Subcutaneous abdominal adipose tissue (tissue), 5 donors: ENCODE results near the gene LRRC4C.

Experiments used
- H3K27ac ChIP-seq: one replicate; pipeline ENCODE4 v1.7.0; 2013; ENCODE audit warnings: low read depth, mild to moderate bottlenecking, inconsistent platforms, low read length, moderate library complexity
- H3K27me3 ChIP-seq, 5 donors: one replicate each; pipeline ENCODE4 v1.7.0; 2013; ENCODE audit warnings: low read length in 5 of 5, inconsistent platforms in 1 of 5; ENCODE audit not compliant: control insufficient read depth in 5 of 5, insufficient read depth in 4 of 5
- H3K36me3 ChIP-seq, 5 donors: one replicate each; pipeline ENCODE4 v1.7.0; 2013; ENCODE audit warnings: low read length in 5 of 5; ENCODE audit not compliant: control insufficient read depth in 5 of 5, insufficient read depth in 5 of 5
- H3K4me1 ChIP-seq, 5 donors: one replicate each; pipeline ENCODE4 v1.7.0; 2013; ENCODE audit warnings: low read length in 5 of 5, mild to moderate bottlenecking in 3 of 5, moderate library complexity in 1 of 5; ENCODE audit not compliant: control insufficient read depth in 5 of 5, insufficient read depth in 5 of 5
- H3K4me3 ChIP-seq, 5 donors: one replicate each; pipeline ENCODE4 v1.7.0; 2013; ENCODE audit warnings: low read length in 5 of 5, low read depth in 1 of 5
- H3K9ac ChIP-seq, 5 donors: one replicate each; pipeline ENCODE4 v1.7.0; 2013; ENCODE audit warnings: low read length in 5 of 5, mild to moderate bottlenecking in 4 of 5, moderate library complexity in 3 of 5
- H3K9me3 ChIP-seq, 5 donors: one replicate each; pipeline ENCODE4 v1.7.0; 2013; ENCODE audit warnings: low read length in 5 of 5; ENCODE audit not compliant: control insufficient read depth in 5 of 5
- donor health status: healthy.
- donor health status: healthy.
- donor health status: healthy.
- donor health status: healthy.
- donor health status: healthy.

LRRC4C gene

DNA sequence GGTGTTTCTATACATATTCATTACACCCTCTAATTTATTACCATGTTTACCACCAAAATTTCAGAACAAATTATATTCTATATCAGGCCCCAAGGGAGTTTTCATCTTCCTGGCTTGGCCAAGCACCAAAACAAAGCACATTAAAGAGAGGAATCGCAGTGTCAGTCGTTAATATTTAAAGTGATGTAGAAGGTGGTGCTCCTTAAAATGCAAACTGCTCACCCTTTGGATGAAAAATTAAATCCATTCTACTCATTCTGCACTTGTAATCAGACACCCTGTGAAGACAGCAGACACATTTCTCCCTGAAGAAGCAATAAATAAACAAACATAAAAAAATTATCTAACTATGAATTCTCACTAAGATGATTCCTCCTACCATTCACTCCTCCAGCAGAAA lies 113.4 kb downstream of the LRRC4C start:
- Histone ChIP-seq H3K36me3 (no peaks in the 10 kb centered on the region), H3K9me3 (no peaks in the 10 kb centered on the region), H3K9ac (no peak overlapping the region), H3K27ac (no peak overlapping the region), H3K4me3 (no peak overlapping the region), H3K27me3 (no peaks in the 10 kb centered on the region), H3K4me1 (no peaks in the 10 kb centered on the region)

- Histone ChIP-seq H3K27ac (no peak overlapping the region), H3K4me3 (no peak overlapping the region), H3K9me3 (no peaks in the 10 kb centered on the region), H3K36me3 (no peaks in the 10 kb centered on the region), H3K4me1 (no peaks in the 10 kb centered on the region), H3K9ac (no peak overlapping the region), H3K27me3 (no peaks in the 10 kb centered on the region)
Observed at GRCh38 chr11:41334007-41334933, 125.2 kb downstream of the LRRC4C start.

DNA sequence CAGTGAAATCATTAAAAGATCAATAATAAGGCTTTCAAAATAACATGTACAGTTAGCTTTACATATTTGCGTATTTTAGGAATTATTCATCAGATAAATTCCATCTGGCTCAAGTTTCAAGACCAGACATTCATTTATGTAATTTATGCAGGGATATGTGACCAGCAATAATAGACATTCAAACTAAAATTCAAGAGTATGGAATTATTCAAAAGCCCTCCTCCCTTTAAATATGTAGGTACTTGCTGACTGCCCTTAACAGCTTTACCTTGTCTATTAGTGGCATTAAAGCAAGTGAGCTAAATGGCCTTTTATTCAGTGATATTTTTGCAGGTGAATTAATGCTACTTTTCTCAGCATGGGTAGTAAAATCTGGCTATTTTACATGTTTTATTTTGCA lies 126.1 kb downstream of the LRRC4C start:
- no peaks in the 10 kb centered on the region for H3K9me3 ChIP-seq
- H3K4me1 ChIP-seq: no peaks in the 10 kb centered on the region
- no peak overlapping the region for H3K4me3 ChIP-seq
- H3K9ac ChIP-seq: no peak overlapping the region
- no peaks in the 10 kb centered on the region for H3K36me3 ChIP-seq
- no peak overlapping the region for H3K27ac ChIP-seq
- H3K27me3 ChIP-seq: no peaks in the 10 kb centered on the region

GRCh38 chr11:41328324-41328723 lies 131.1 kb downstream of the LRRC4C start:
- H3K9ac ChIP-seq: no peak overlapping the region
- H3K4me3 ChIP-seq: no peak overlapping the region
- H3K27ac ChIP-seq: no peak overlapping the region
- no peaks in the 10 kb centered on the region for H3K36me3 ChIP-seq
- no peaks in the 10 kb centered on the region for H3K27me3 ChIP-seq
- no peaks in the 10 kb centered on the region for H3K4me1 ChIP-seq
- no peaks in the 10 kb centered on the region for H3K9me3 ChIP-seq

DNA sequence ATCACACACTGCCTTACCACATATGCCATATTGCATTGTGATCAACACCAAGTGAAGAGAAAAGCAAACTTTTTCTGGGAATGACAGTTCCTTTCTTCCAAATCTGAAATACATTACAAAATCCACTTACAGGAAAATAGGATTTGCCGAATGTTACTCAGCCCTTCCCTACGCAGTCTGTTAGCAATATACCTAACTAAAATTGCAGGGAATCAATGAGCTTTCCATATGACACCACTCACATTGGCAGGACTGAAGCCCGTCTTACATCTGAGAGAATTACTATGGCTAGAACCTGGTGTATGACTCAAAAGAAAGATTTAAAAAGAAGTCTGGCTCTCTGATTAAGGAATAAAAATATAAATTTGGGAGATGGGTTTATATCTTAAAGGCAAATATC lies 136.0 kb downstream of the LRRC4C start:
- no peak overlapping the region for H3K4me3 ChIP-seq
- no peak overlapping the region for H3K27ac ChIP-seq
- no peaks in the 10 kb centered on the region for H3K36me3 ChIP-seq
- H3K4me1 ChIP-seq: no peaks in the 10 kb centered on the region
- H3K9me3 ChIP-seq: peaks cover 0 to 6% (median 0%) of the 10 kb centered on the region in 5 donors
- H3K27me3 ChIP-seq: no peaks in the 10 kb centered on the region
- no peak overlapping the region for H3K9ac ChIP-seq

GRCh38 chr11:41320653-41321052 lies 138.8 kb downstream of the LRRC4C start:
- Histone ChIP-seq H3K36me3 (no peaks in the 10 kb centered on the region), H3K27ac (no peak overlapping the region), H3K4me3 (no peak overlapping the region), H3K9me3 (peaks cover 0 to 6% (median 0%) of the 10 kb centered on the region in 5 donors), H3K27me3 (no peaks in the 10 kb centered on the region), H3K9ac (no peak overlapping the region), H3K4me1 (no peaks in the 10 kb centered on the region)

DNA sequence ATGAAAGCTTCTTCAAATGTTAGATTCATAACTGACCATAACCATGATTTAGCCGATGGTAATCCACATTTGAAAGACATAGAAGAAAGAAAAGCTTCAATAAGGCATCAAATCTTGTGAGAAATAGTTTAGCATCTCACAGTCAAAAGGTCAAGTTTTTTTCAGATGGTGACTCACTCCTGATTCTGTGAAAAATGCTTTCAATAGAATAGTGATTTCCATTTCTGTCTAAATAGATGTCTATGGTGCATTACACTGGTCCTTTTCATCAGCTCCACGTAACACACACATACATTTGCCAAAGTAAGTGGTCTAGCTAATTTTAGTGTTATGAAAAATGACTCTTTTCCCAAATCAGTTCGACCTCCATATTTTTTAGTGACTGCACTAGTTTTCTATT lies 139.2 kb downstream of the LRRC4C start:
- Histone ChIP-seq H3K4me3 (no peak overlapping the region), H3K27me3 (no peaks in the 10 kb centered on the region), H3K36me3 (no peaks in the 10 kb centered on the region), H3K9ac (no peak overlapping the region), H3K4me1 (no peaks in the 10 kb centered on the region), H3K9me3 (peaks cover 0 to 6% (median 0%) of the 10 kb centered on the region in 5 donors), H3K27ac (no peak overlapping the region)

DNA sequence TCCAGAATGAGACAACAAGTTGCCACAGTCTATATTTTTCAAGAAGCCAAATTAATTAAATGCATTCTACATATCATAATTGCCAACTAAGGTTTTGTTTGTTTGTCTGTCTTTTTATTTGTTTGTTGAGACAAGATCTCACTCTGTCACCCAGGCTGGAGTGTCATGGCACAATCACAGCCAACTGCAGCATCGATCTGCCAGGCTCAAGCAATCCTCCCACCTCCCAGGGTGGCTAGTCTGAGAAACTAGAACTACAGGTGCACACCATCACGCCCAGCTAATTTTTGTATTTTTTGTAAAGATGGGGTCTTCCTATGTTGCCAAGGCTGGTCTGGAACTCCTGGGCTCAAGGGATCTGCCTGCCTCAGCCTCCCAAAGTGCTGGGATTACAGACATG lies 140.0 kb downstream of the LRRC4C start:
- Histone ChIP-seq H3K9ac (no peak overlapping the region), H3K27ac (no peak overlapping the region), H3K4me3 (no peak overlapping the region), H3K36me3 (no peaks in the 10 kb centered on the region), H3K4me1 (no peaks in the 10 kb centered on the region), H3K27me3 (no peaks in the 10 kb centered on the region), H3K9me3 (peaks cover 0 to 6% (median 0%) of the 10 kb centered on the region in 5 donors)

- Histone ChIP-seq H3K9me3 (peaks cover 0 to 6% (median 0%) of the 10 kb centered on the region in 5 donors), H3K27ac (no peak overlapping the region), H3K9ac (no peak overlapping the region), H3K27me3 (no peaks in the 10 kb centered on the region), H3K4me3 (no peak overlapping the region), H3K36me3 (no peaks in the 10 kb centered on the region), H3K4me1 (no peaks in the 10 kb centered on the region)
Observed at GRCh38 chr11:41316751-41317150, 142.7 kb downstream of the LRRC4C start.

- no peaks in the 10 kb centered on the region for H3K4me1 ChIP-seq
- H3K27me3 ChIP-seq: no peaks in the 10 kb centered on the region
- H3K4me3 ChIP-seq: no peak overlapping the region
- H3K9me3 ChIP-seq: no peaks in the 10 kb centered on the region
- no peak overlapping the region for H3K27ac ChIP-seq
- H3K9ac ChIP-seq: no peak overlapping the region
- H3K36me3 ChIP-seq: no peaks in the 10 kb centered on the region
Observed at GRCh38 chr11:41313226-41313625, 146.2 kb downstream of the LRRC4C start.
